GM18498 (cell line): ENCODE measurements around the gene CDK7.
"Not testable (repeated sequence)": the region's sequence is repeated elsewhere in the genome, so short reads cannot be mapped to it uniquely, and the experiment has no call there.

Experiments used
- ATAC-seq: cut with Tn5 transposase; IDR thresholded peaks from one replicate; pipeline ENCODE4 v1.9.1; 2021; ENCODE audit warnings: mild to moderate bottlenecking, moderate library complexity; ENCODE audit not compliant: unreplicated experiment

The CDK7 gene

DNA sequence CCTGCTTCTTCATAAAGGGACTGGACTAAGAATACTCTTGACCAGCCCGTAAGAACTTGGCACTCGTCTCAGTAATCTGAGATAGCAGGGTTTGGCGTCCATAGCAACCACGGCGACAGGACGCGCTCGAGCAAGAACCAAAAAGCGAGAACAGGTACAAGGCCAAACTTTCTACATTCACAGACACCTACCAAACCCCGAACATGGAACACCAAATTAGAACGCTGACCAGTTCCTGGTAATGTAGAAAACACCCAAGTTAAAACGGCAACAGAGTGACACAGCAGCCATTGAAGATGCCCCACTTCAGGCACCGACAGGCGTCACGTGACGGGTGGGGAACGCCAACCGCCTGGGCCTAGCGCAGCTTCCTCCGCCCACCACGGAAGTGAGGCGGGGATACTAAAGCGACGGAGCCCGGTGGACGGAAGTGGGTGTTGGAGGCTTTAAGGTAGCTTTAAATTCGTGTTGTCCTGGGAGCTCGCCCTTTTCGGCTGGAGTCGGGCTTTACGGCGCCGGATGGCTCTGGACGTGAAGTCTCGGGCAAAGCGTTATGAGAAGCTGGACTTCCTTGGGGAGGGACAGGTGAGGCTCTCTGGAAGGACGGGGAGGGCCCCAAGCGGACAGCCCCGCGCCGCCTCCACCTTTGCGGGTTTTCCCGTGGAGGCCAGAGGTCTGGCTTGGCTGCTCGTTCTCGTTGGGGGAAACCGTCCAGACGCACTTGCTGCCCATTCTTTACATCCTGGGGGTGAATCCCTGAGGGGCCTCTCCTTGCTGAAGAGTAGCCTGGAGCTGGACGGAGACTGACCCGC lies at the start of gene CDK7:
CDK7 (plus strand) TSS at position 430 of the 812 bp plus-strand sequence; CDS start at position 520, 90 bp downstream.
- ATAC-seq, result peak; percentile 99

DNA sequence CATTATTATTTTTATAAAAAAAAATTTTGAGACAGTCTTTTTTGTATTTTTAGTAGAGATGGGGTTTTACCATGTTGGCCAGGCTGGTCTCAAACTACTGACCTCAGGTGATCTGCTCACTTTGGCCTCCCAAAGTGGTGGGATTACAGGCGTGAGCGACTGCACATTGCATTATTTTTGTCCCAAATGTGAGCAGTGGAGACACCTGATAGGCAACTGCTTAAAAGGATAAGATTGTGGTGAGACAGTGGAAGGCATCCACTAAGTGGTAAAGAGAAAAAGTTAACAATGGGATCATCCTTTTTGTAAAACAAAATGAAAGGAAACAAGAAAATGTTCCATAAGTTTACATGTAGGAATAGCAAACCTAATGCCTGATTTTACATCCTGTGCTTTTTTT lies 47.3 kb upstream of the CDK7 start:
- no peak for ATAC-seq

GRCh38 chr5:69188811-69189161 lies 45.9 kb upstream of the CDK7 start:
- no peak for ATAC-seq

DNA sequence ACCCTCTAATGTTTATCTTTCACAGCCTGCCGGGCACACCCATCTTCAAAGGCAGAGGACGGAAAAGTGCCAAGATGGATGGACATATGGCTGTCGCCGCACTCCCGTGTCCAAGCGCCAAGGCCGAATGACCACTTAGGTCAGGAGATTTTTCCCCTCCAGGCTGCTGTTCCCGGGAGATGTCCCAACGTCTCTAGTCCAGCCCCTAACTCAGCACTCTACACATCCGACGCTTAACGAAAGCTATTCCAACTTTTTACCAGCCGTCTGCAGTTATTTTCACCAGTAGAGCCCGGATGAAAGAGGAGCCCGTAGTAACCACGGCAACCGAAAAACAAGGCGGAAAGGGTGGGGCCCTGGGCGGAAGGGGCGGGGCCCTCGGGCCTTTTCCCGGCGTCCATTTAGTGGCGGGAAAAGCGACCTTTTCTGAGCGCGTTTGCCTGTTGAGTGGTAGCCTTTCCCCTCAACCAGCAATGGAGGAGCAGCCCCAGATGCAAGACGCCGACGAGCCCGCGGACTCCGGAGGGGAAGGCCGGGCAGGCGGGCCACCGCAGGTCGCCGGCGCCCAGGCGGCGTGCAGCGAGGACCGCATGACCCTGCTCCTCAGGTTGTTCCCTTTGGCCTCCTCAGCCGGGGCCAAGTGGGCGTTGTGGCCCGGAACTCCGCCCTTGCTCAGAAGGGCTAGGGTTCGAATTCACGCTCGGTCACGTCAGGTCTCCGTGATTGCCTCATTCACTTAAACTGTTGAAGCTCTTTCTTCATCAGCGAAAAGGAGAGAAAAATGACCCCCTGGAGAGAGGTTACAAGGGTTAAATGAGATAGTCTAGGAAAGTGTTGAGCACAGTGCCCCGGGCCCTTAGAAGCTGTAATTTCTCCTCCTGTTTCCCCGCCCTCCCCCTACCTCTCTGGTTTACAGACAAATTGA lies 45.3 kb upstream of the CDK7 start, which contains the start of gene CENPH:
CENPH (plus strand) TSS at position 422 of the 925 bp plus-strand sequence; CDS start at position 474, 52 bp downstream.
- ATAC-seq, result peak; percentile 96

DNA sequence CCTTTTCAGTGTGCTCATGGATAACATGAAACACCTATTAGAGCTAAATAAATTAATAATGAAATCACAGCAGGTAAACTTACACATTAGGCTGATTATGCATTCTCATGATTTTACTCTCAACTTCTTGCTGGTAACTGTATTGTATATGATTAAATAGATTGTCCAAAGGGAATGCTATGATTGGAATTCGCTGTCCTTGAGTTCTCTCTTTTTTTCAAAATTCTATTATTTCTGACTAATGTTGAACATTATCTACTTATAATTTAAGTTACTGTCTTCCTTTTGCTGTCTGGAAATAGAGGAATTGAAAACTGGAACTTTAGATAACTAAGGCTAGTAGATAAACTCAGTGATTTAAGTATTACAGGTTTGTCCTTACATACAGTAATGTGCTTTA lies 32.2 kb upstream of the CDK7 start:
- ATAC-seq, result no peak

GRCh38 chr5:69206528-69207190 lies 28.0 kb upstream of the CDK7 start:
- ATAC-seq, result no peak

DNA sequence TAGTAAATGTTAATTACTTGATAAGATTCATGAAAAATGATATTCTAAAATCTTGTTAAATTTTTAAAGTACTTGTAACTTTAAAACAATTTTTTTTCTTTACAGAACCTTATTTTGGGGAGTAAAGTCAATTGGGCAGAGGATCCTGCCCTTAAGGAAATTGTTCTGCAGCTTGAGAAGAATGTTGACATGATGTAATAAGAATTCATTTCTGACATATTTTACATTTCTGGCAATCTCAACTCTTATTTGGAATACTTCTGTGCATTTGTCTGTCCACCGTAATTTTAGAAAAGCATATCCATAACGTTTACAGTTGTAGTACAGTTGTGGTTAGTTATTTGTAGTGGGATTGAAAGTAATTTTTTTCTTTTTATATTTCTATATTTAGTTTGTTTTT lies 25.1 kb upstream of the CDK7 start:
- ATAC-seq, result no peak

DNA sequence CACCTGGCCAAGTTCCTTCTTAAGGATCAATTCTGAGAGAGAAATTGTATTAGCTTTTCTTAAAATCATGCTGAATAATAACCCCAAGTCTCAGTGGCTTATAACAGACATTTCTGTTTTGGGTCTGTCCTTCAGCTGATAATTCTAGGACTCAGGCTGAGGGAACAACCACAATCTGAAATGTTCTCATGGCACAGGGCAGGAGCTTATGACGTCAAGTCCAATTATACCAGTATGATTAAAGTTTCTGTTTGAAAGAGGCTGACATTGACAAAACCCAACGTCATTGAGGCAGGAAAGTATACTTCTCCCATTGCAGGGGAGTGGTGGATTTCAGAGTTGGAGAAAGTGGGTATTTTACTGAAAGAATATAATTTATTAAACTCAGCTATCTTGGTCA lies 23.5 kb upstream of the CDK7 start:
- no peak for ATAC-seq

DNA sequence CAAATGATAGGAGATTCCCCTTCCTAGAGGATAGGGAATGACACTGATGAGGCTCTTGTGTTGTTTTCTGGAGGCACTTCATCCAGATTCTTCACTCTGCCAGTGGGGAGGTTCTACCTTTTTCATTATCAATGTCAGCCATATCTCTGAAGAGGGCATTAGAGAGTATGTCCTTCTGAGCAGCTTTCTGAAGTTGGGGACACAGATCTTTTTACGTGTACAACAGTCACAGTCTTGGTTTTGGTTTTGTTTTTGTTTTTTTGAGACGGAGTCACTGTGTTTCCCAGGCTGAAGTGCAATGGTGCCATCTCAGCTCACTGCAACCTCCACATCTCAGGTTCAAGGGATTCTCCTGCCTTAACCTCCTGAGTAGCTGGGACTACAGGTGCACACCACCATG lies 22.7 kb upstream of the CDK7 start:
- peak; percentile 54 for ATAC-seq

GRCh38 chr5:69213513-69214215 lies 21.0 kb upstream of the CDK7 start:
- no peak for ATAC-seq

GRCh38 chr5:69217151-69217511 lies 17.6 kb upstream of the CDK7 start:
- ATAC-seq, result no peak

DNA sequence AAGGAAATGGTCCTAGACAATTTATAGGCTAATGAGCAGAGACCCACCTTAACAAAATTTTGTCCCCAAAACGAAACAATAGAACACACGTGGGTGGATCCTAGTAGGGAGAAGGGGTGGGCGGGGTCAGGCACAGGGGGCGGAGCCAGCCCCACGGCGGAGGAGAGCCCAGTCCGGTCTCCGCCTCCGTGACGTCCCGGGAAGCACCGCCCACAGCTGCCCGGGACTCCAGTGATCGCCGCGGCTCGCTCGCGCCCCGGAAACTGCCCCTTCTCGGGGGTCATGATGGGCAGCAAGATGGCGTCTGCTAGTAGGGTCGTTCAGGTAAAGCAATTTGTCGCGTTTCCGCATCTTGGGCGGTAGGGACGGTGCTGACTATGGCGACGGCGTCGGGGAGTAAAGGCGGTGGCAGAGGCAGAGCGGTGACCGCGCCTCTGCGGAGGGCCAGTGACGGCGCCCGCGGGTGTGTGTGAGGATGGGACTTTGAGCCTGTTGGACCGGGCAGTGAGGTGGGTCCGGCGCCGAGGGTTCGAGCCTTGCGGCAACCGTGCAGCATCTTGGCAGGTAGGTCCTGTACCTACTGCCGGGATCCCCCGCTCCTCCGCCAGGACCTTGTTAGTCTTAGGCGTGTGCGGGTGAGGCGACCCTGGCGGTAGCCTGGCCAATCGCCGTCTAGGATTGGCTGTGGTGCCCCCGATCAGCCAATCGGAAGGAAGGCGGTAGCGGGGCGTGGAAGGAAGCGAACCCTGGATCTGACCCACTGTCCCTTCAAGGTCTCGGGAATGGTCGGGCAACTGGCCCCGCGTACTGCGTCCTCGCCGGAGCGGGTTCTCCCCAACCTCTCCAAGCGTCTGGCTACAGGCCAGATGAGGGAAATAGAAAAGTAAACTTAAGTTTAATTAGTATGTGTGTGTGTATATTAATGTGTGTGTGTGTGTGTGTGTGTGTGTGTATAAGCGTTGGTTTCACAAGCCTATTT lies 16.8 kb upstream of the CDK7 start:
- ATAC-seq, result peak; percentile 91

DNA sequence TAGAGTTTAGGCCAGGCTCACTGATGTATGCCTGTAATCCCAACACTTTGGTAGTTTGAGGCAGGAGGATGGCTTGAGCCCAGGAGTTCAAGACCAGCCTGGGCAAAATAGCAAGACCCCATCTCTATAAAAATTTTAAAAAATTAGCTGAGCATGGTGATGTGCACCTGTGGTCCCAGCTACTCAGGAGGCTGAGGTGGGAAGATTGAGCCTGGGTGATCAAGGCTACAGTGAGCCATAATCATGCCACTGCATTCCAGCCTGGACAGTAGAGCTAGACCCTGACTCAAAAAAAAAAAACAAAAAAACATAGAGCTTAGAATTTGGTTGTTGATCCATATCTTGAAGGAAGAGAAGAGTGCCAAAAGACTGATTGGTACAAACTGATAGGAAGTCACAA lies 14.7 kb upstream of the CDK7 start:
- ATAC-seq, result no peak

- ATAC-seq, result not testable (repeated sequence)
These were observed 14.3 kb upstream of the CDK7 start for GRCh38 chr5:69220371-69220770.

- not testable (repeated sequence) for ATAC-seq
These were observed 13.9 kb upstream of the CDK7 start for GRCh38 chr5:69220833-69221232.

GRCh38 chr5:69224520-69224919 lies 10.2 kb upstream of the CDK7 start:
- ATAC-seq, result no peak

- ATAC-seq, result no peak
These were observed 8.8 kb upstream of the CDK7 start for GRCh38 chr5:69225860-69226259.

DNA sequence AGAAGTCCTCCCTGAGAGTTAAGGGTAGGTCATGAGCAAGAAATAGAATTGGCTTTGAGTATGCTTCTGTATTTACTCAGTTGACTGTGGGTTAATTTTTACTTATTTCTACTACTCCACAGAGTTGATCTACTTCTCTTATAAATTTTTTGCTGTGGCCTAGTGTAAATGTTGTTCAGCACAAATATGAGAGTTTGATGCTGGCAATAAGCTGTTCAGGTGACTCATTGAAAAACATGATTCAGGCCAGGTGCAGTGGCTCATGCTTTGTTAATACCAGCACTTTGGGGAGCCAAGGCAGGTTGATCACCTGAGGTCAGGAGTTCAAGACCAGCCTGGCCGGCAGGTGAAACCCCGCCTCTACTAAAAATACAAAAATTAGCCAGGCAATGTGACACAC lies 4.5 kb upstream of the CDK7 start:
- no peak for ATAC-seq

DNA sequence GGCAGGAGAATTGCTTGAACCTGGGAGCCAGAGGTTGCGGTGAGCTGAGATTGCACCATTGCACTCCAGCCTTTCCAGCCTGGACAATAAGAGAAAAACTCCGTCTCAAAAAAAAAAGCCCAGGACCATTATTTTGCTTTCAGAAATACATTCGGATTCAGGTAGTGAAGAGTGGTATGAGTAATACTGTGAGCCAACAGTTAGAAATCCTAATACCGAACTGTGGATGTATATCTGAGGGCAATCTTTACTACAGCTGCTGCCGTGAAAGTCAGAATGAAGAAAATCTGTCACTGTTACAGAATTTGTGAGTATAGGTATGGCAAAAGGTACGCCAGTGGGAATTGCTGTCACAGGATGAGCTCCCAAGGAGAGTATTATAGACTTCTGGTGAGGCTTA lies 3.4 kb upstream of the CDK7 start:
- ATAC-seq, result no peak

GRCh38 chr5:69231851-69232250 lies 2.8 kb upstream of the CDK7 start:
- no peak for ATAC-seq
